ES-I3 (cell line): Measurements from ENCODE around the gene RASGRP1.

Source experiments
- H3K36me3 ChIP-seq: 2 replicates; pipeline ENCODE4 v1.6.1; 2013; ENCODE audit warnings: mild to moderate bottlenecking, low read length, control low read depth, moderate library complexity; ENCODE audit not compliant: insufficient read depth
- H3K4me1 ChIP-seq: 2 replicates; pipeline ENCODE4 v1.6.1; 2013; ENCODE audit warnings: mild to moderate bottlenecking, control low read depth, low read length; ENCODE audit not compliant: insufficient read depth
- H3K9ac ChIP-seq: 2 replicates; pipeline ENCODE4 v1.6.1; 2013; ENCODE audit warnings: low read depth, mild to moderate bottlenecking, low read length, moderate library complexity
- H3K9me3 ChIP-seq: 2 replicates; pipeline ENCODE4 v1.6.1; 2013; ENCODE audit warnings: mild to moderate bottlenecking, low read length, moderate library complexity; ENCODE audit not compliant: control insufficient read depth, insufficient read depth

Gene RASGRP1

GRCh38 chr15:38558372-38559059, 6.1 kb downstream of the RASGRP1 start:
- Histone ChIP-seq H3K9ac (no peak overlapping the region), H3K9me3 (no peaks in the 10 kb centered on the region), H3K36me3 (no peaks in the 10 kb centered on the region), H3K4me1 (no peaks in the 10 kb centered on the region)

GRCh38 chr15:38557921-38558320, 6.7 kb downstream of the RASGRP1 start:
- H3K4me1 ChIP-seq = no peaks in the 10 kb centered on the region
- H3K9me3 ChIP-seq = no peaks in the 10 kb centered on the region
- no peak overlapping the region for H3K9ac ChIP-seq
- H3K36me3 ChIP-seq = no peaks in the 10 kb centered on the region

- no peaks in the 10 kb centered on the region for H3K9me3 ChIP-seq
- no peaks in the 10 kb centered on the region for H3K4me1 ChIP-seq
- H3K9ac ChIP-seq = no peak overlapping the region
- no peaks in the 10 kb centered on the region for H3K36me3 ChIP-seq
These were observed 8.8 kb downstream of the RASGRP1 start for GRCh38 chr15:38555686-38556334.

- no peaks in the 10 kb centered on the region for H3K36me3 ChIP-seq
These were observed 10.3 kb downstream of the RASGRP1 start for GRCh38 chr15:38554354-38554753.

GRCh38 chr15:38553071-38553470, 11.5 kb downstream of the RASGRP1 start:
- H3K9me3 ChIP-seq = no peaks in the 10 kb centered on the region
- no peak overlapping the region for H3K9ac ChIP-seq
- H3K4me1 ChIP-seq = no peaks in the 10 kb centered on the region
- no peaks in the 10 kb centered on the region for H3K36me3 ChIP-seq

More at GRCh38 chr15:38554354-38554753, 10.3 kb downstream of the RASGRP1 start:
- Histone ChIP-seq H3K9ac (no peak overlapping the region), H3K4me1 (no peaks in the 10 kb centered on the region), H3K9me3 (no peaks in the 10 kb centered on the region)

- Histone ChIP-seq H3K9me3 (no peaks in the 10 kb centered on the region), H3K4me1 (no peaks in the 10 kb centered on the region), H3K9ac (no peak overlapping the region), H3K36me3 (no peaks in the 10 kb centered on the region)
These were observed 12.6 kb downstream of the RASGRP1 start for GRCh38 chr15:38551720-38552648.

- no peaks in the 10 kb centered on the region for H3K9me3 ChIP-seq
- no peak overlapping the region for H3K9ac ChIP-seq
- H3K36me3 ChIP-seq = no peaks in the 10 kb centered on the region
- H3K4me1 ChIP-seq = no peaks in the 10 kb centered on the region
These were observed 15.4 kb downstream of the RASGRP1 start for GRCh38 chr15:38549222-38549621.

GRCh38 chr15:38547255-38547997, 17.2 kb downstream of the RASGRP1 start:
- no peak overlapping the region for H3K9ac ChIP-seq
- no peaks in the 10 kb centered on the region for H3K36me3 ChIP-seq
- no peaks in the 10 kb centered on the region for H3K4me1 ChIP-seq
- H3K9me3 ChIP-seq = no peaks in the 10 kb centered on the region

GRCh38 chr15:38545179-38545578, 19.4 kb downstream of the RASGRP1 start:
- H3K36me3 ChIP-seq = no peaks in the 10 kb centered on the region
- no peaks in the 10 kb centered on the region for H3K4me1 ChIP-seq
- H3K9me3 ChIP-seq = no peaks in the 10 kb centered on the region
- H3K9ac ChIP-seq = no peak overlapping the region

- no peaks in the 10 kb centered on the region for H3K9me3 ChIP-seq
- H3K9ac ChIP-seq = no peak overlapping the region
- no peaks in the 10 kb centered on the region for H3K4me1 ChIP-seq
- no peaks in the 10 kb centered on the region for H3K36me3 ChIP-seq
These were observed 23.6 kb downstream of the RASGRP1 start for GRCh38 chr15:38541026-38541425.

GRCh38 chr15:38540510-38540909, 24.1 kb downstream of the RASGRP1 start:
- Histone ChIP-seq H3K9ac (no peak overlapping the region), H3K4me1 (no peaks in the 10 kb centered on the region), H3K36me3 (no peaks in the 10 kb centered on the region), H3K9me3 (no peaks in the 10 kb centered on the region)

GRCh38 chr15:38539008-38539343, 25.6 kb downstream of the RASGRP1 start:
- H3K9ac ChIP-seq = no peak overlapping the region
- no peaks in the 10 kb centered on the region for H3K4me1 ChIP-seq
- H3K36me3 ChIP-seq = no peaks in the 10 kb centered on the region
- H3K9me3 ChIP-seq = no peaks in the 10 kb centered on the region

- Histone ChIP-seq H3K9ac (no peak overlapping the region), H3K36me3 (no peaks in the 10 kb centered on the region), H3K4me1 (no peaks in the 10 kb centered on the region), H3K9me3 (no peaks in the 10 kb centered on the region)
These were observed 26.1 kb downstream of the RASGRP1 start for GRCh38 chr15:38538328-38539007.
